ENCODE data around the gene CLSTN2. TPM values are rescaled to one million over a fixed set of nuclear protein-coding genes. Genes with fewer than 3 reads are reported as not detected.
A peak's percentile ranks its signal among the peaks of the same experiment; 100 is the strongest.

CLSTN2 gene
- total RNA-seq, 1 experiment from 2014 or later, result 0.84 TPM

DNA sequence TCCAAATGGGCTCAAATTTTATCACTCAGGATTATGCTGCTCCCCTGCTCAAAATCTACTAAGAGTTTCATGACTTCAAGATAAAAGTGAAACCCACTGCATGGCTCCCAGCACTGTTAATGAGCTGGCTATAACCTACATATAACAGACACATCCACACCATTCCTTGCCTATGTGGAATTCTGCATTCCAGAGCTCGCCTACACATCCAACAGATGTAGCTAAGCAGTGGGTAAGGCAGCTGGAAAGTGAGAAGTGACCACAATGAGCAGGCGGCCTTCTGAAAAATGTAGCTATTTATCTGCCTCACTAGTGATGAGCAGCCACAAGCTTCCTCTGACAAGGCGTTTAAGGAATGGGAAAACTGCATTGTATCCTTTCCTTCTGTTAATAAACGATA, 650.8 kb downstream of the CLSTN2 start:
- peak; percentile 90 for DNase-seq (ENCODE audit: low read depth)

- no peak for DNase-seq (ENCODE audit: low read depth)
Observed at GRCh38 chr3:140586311-140586710, 651.3 kb downstream of the CLSTN2 start.

DNA sequence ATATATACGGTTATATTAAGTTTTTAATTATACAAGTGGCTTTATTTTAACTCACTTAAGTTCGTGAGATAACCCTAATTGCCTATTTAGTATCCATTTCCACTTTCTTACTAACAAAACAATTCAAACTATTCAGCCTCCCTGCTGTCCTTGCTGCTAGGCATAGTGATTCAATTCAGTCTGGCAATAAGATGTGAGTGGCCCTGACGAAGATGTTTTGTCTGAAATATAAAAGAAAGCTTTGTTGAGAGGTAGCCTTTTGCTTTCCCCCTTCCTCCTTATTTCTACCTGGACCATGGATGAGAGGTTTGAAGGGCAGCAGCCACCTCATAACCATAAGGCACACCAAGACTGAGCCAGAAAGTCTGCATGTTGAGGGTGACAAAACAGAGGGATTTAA, 653.6 kb downstream of the CLSTN2 start:
- DNase-seq (ENCODE audit: low read depth), result no peak

- no peak for DNase-seq (ENCODE audit: low read depth)
Observed at GRCh38 chr3:140593766-140594165, 658.8 kb downstream of the CLSTN2 start.

- peak; percentile 82 for DNase-seq (ENCODE audit: low read depth)
Observed at GRCh38 chr3:140595295-140595694, 660.3 kb downstream of the CLSTN2 start.

- DNase-seq (ENCODE audit: low read depth), result no peak
Observed at GRCh38 chr3:140597364-140597763, 662.4 kb downstream of the CLSTN2 start.

- no peak for DNase-seq (ENCODE audit: low read depth)
Observed at GRCh38 chr3:140597792-140598191, 662.8 kb downstream of the CLSTN2 start.

- no peak for DNase-seq (ENCODE audit: low read depth)
Observed at GRCh38 chr3:140599009-140599408, 664.0 kb downstream of the CLSTN2 start.

- no peak for DNase-seq (ENCODE audit: low read depth)
Observed at GRCh38 chr3:140599496-140599895, 664.5 kb downstream of the CLSTN2 start.

- DNase-seq (ENCODE audit: low read depth), result no peak
Observed at GRCh38 chr3:140601881-140602280, 666.9 kb downstream of the CLSTN2 start.

GRCh38 chr3:140602781-140603180, 667.8 kb downstream of the CLSTN2 start:
- DNase-seq (ENCODE audit: low read depth), result no peak

DNA sequence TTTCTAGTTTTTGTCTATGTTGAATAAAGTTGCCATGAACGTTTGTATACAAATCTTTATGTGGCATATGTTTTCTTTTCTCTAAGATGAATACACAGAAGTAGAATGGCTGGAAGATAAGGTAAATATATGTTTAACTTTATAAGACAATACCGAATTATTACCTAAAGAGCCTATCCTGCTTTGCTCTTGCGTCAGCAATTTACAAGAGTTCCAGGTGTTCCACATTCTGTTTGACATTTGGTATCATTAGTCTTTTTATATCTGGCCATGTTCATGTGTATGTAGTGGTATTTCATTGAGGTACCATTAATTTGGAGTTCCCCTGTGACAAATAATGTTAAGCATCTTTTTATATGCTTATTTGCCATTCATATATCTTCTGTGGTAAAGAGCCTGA, 668.8 kb downstream of the CLSTN2 start:
- no peak for DNase-seq (ENCODE audit: low read depth)

DNA sequence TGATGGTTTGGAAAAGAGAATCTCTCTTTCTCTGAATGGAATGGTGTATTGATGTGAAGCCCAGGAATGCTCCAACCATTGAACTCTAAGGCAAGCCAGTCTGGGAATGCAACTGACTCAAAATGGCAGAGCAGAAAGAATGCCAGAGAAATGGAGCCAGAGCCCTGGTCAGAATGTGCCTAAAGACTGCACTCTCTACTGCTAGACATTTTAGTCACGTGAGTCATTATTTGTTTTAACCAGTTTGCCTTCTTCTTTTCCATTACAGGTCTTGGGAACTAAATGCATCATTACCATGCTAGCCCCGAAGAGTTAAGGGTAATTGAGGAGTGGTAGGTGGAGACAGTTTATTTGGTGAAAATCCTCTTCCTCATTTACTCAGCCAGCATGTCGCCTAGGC, 675.6 kb downstream of the CLSTN2 start:
- DNase-seq (ENCODE audit: low read depth), result peak; percentile 12

DNA sequence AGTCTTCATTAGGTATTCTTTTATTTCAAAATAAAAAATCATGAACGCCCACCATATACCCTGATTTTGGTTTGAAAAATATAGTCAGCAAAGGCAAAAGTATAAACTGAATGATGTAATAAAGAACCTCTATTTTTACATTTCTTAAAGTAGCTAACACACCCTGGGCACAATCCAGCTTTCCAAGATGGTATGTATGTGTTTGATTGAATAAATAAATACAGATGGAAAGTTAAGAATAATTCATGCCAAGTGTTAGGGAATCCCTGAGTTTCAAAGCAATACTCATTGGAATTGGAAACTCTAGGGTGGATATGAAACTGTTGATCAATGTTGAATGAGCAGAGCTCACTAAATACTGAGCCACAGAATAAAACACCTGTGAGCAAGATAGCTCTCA, 679.0 kb downstream of the CLSTN2 start:
- DNase-seq (ENCODE audit: low read depth), result no peak

DNA sequence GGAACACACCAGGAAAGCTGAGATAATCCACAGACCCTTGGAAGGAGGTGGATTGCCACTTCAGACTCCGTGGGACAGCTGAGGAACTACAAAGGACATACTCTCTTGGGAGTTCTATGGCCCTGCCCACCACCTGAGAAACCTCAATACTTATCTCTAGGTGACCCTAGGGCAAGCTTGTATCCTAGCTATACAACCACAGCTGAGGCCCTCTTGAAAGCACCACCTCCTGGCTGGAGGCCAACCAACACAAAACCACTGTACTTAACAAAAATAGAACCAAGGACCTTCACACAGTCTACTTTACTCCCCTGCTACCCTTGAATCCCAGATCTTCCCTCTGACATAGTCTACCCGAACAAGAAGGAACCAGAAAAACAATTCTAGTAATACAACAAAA, 682.1 kb downstream of the CLSTN2 start:
- no peak for DNase-seq (ENCODE audit: low read depth)

- no peak for DNase-seq (ENCODE audit: low read depth)
Observed at GRCh38 chr3:140626856-140627255, 691.9 kb downstream of the CLSTN2 start.

Measured in RPMI7951 (cell line).